ENCODE data around the gene TOR4A. TPM values are rescaled to one million over a fixed set of nuclear protein-coding genes. Genes with fewer than 3 reads are reported as not detected.
A peak's percentile ranks its signal among the peaks of the same experiment; 100 is the strongest.

Gene TOR4A
- total and polyA plus RNA-seq, 2 experiments from 2014 or later: 2.0 to 19.0 TPM

- Mint-ChIP-seq H3K9me3 (no peaks in the 10 kb centered on the region), H3K27me3 (ENCODE audit: insufficient read depth, low read depth, poor library complexity) (peaks cover 23% of the 10 kb centered on the region), H3K4me3 (no peak overlapping the region), H3K27ac (no peak overlapping the region), H3K4me1 (peaks cover 25% of the 10 kb centered on the region), H3K36me3 (ENCODE audit: low read depth) (no peaks in the 10 kb centered on the region)
- Histone ChIP-seq H2AFZ (0 out of 2 replicates have a peak overlapping the region, but pooled peaks have one; percentile 59), H3K4me2 (peak overlapping the region; percentile 57; the same call in 1 of the 2 replicates), H3K9me2 (ENCODE audit: insufficient read depth) (no peaks in the 10 kb centered on the region), H3K79me2 (replicated peaks; ENCODE audit: insufficient read depth) (peaks cover 3% of the 10 kb centered on the region; the same call in 1 of the 2 replicates), H3K27me3 (ENCODE audit: insufficient read depth) (peaks cover 13% of the 10 kb centered on the region), H3K4me1 (ENCODE audit: insufficient read depth) (peaks cover 21% of the 10 kb centered on the region; the same call in 1 of the 2 replicates), H3K36me3 (ENCODE audit: insufficient read depth) (no peaks in the 10 kb centered on the region), H3K27ac (ENCODE audit: low read depth) (no peak overlapping the region), H3F3A (replicated peaks; ENCODE audit: low read depth) (peaks cover 8% of the 10 kb centered on the region), H4K20me1 (replicated peaks; ENCODE audit: insufficient read depth) (no peaks in the 10 kb centered on the region), H3K4me3 (no peak overlapping the region)
- peak; percentile 78 for DNase-seq (ENCODE audit: low spot score)
- peak; percentile 19 for ATAC-seq
- TF ChIP-seq ETS1 (IDR thresholded peaks at IDR 0.05) (no peak), CTCF (conservative IDR thresholded peaks at IDR 0.05; ENCODE audit: low read depth in 2 of 2) (peak in 1 of 2 experiments; percentile 11; a peak in 1 of 4 replicates)
These were observed 27.7 kb downstream of the TOR4A start for GRCh38 chr9:137305060-137305797.

- Mint-ChIP-seq H3K36me3 (ENCODE audit: low read depth) (no peaks in the 10 kb centered on the region), H3K4me3 (no peak overlapping the region), H3K27ac (no peak overlapping the region), H3K27me3 (ENCODE audit: insufficient read depth, low read depth, poor library complexity) (peaks cover 21% of the 10 kb centered on the region), H3K4me1 (peaks cover 25% of the 10 kb centered on the region), H3K9me3 (no peaks in the 10 kb centered on the region)
- no peak overlapping the region for H2AFZ ChIP-seq
- ATAC-seq (no peak), DNase-seq (ENCODE audit: low spot score) (no peak)
- no peaks in the 10 kb centered on the region for H4K20me1 ChIP-seq (replicated peaks; ENCODE audit: insufficient read depth)
- TF ChIP-seq NANOG (IDR thresholded peaks at IDR 0.05; ENCODE audit: borderline replicate concordance): no peak
- no peak for TF ChIP-seq JUNB (IDR thresholded peaks at IDR 0.05; ENCODE audit: unreplicated experiment)
- TF ChIP-seq ZNF462 (CRISPR knock-in tag; IDR thresholded peaks at IDR 0.05): no peak
- no peak for TF ChIP-seq STAT1 (IDR thresholded peaks at IDR 0.05; ENCODE audit: unreplicated experiment)
- TF ChIP-seq ETS1 (IDR thresholded peaks at IDR 0.05): no peak
- no peak for TF ChIP-seq POLR2AphosphoS5 (IDR thresholded peaks at IDR 0.05; ENCODE audit: low read depth)
- H3K36me3 ChIP-seq (ENCODE audit: insufficient read depth): no peaks in the 10 kb centered on the region
- peaks cover 8% of the 10 kb centered on the region for H3F3A ChIP-seq (replicated peaks; ENCODE audit: low read depth)
- no peaks in the 10 kb centered on the region for H3K9me2 ChIP-seq (ENCODE audit: insufficient read depth)
- peaks cover 21% of the 10 kb centered on the region; the same call in 1 of the 2 replicates for H3K4me1 ChIP-seq (ENCODE audit: insufficient read depth)
- H3K27ac ChIP-seq (ENCODE audit: low read depth): no peak overlapping the region
- H3K4me3 ChIP-seq: no peak overlapping the region
- peaks cover 3% of the 10 kb centered on the region; the same call in 1 of the 2 replicates for H3K79me2 ChIP-seq (replicated peaks; ENCODE audit: insufficient read depth)
- peaks cover 13% of the 10 kb centered on the region for H3K27me3 ChIP-seq (ENCODE audit: insufficient read depth)
- H3K4me2 ChIP-seq: no peak overlapping the region
These were observed 28.2 kb downstream of the TOR4A start for GRCh38 chr9:137305798-137306065.

Data from GM23338 (cell line).